Putamen (tissue), 1 donor: ENCODE results near the gene CDHR4.
"Not testable (repeated sequence)": the region's sequence is repeated elsewhere in the genome, so short reads cannot be mapped to it uniquely, and the experiment has no call there.

Experiments
- DNase-seq: peaks from one replicate; pipeline ENCODE4 v3.0.0-alpha.2; 2016; ENCODE audit warnings: low spot score

CDHR4 gene

DNA sequence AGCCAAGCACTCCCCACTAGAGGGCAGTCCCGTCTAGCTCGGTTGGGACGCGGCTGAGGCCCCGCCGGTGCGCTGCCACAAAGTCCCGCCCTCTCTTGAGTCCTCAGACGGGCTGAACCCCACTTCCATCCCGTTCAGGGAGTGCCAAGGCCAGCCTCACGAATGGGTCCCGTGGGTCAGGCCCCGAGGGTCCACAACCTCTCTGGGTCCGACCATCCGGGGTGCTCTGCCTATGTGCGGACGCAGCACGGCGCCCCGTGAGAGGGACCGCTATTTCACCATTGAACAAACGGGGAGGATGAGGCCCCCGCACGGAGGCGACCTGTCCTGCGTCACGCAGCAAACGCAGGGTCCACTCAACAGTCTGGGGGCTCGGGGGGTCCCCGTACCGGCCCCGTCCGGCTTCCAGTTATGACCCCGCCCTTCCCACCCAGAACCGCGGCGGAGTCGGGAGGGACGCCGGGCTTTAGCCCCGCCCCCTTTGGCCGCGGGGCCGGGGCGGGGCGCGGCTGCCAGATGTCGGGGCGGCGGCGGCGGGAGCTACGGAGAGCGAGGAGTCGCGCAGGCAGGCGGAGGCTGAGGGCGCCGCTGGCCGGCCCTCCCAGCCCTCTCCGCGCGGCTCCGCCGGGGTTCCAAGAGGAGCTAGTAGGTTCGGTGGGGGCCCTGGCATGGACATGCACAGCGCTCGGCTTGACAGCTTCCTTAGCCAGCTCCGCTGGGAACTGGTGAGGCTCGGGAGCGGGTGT lies 3.2 kb upstream of the CDHR4 start, which contains the start of gene INKA1:
INKA1 (plus strand) TSS at position 543 of the 746 bp plus-strand sequence; CDS start at position 675, 132 bp downstream.
- peak; percentile 78 for DNase-seq

DNA sequence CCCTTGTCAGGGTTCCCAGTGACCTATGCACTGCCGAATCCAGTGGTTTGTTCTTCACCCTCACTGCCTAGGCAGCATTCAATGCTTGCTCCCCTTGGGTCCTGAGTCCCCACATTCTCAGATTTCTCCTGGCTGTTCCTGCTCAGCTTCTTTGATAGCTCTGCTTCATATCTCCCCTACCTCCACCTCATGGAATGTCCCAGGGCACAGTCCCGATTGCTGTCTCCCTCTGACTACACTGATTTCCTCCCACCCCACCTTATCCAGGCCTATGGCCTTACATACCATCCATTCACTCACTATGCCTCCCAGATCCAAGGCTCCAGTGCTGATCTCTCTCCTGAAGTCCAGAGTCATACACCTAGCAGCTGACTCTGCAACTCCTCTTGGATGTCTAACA lies 1.5 kb upstream of the CDHR4 start:
- DNase-seq, result no peak

DNA sequence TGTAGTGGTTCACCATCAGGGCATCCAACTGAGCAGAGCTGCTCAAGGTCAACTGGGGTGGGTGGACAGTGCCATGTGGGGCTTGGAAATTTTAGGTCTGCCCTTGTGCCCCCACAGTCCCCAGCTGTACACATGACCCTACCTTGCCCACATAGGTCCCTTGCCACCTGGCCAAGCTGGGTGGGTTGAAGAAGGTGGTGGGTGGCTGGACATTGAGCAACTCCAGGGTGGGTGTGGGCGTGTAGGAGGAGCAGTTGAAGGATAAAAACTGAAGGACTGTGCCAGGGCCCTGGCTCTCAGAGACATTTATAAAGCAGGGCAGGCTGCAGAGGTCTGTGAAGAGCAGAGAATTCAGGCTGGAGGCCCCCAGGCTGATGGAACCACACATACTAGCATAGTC lies 568 bp downstream of the CDHR4 start:
- no peak for DNase-seq

DNA sequence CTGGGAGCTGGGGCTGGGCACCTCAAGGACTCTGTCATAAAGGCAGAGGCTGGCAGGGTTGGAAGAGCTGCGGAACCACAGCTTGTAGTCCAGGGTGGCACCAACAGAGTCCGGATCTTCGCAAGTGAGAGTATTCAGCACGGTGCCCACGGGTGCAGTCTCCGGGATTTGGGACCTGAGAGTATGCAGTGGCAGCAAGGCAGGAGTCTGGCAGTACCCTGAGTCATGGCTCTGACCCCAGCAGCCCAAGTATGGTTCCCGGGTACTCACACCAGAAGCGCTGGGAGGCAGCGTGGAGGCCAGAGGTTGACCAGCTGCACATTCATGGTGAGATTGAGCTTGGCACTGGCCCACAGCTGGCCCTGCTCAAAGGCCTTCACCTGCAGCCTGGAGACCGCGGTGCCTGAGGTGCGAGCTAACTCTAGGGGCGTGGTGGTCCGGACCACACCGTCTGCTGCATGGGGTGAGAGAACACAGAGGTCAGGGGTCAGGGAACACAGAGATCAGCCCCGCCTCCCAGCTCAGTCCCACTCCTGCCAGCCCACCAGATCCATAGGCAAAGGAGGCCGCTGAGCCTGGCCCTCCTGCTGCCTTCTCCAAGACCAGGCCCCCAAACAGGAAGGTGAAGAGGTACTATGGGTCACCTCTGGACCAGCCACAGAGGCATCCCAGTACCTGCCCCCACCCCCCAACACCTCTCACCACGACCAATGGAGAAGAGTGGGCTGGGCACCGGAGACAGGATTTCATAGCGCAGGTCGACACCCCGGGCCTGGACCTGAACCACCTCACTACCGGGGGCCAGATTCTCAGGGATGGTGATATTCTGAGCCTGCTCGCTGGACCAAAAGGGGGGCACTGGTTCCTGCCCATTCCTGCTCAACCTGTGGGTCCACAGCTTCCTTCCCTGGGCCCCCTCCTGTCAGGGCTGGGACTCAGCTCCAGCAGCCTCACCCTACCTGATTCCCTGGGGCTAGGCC lies 4.5 kb downstream of the CDHR4 start:
- DNase-seq, result no peak

DNA sequence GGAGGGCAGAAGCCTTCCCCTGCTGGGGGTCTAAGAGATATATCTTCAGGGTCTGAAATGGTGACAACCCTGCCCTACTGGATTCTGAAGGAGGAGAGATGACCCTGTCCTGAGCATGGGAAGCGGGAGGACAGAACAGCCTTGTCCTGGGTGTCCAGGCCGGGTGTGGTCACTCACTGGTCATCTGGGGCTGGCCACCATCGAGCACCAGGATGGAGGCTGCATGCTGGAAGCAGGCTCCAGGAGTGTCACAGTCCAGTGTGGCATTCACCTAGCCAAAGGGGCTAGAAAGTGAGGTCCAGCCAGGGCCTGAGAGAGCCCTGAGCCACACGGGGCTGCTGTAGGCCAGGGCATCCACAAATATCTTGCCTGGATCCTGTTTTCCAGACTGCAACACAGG lies 5.2 kb downstream of the CDHR4 start:
- no peak for DNase-seq

DNA sequence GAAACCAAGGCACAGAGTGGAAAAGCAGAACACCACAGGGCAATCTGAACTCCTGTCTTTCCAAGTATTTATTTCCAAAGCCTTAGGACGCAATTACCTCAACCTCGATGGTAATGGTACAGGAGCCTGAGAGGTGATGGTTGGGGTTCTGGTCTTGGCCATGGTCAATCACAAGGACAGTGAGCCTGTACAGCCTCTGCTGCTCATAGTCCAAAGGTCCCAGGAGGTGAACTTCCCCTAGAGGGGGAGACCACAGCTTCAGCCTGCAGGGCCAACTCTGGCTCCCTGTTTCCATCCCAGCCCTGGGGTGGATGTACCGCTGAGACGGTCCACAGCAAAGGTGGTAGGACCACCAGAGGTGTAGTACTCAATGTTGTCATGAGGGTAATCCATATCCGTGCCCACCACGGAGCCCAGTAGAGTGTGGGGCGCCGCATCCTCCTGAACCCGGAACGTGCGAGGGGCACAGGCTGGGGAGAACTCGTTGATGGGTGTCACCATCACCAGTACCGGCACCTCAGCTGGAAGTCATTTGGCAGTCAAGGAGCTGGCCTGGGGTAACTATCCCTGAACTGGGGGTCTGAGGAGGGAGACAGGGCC lies 6.1 kb downstream of the CDHR4 start:
- DNase-seq, result no peak

DNA sequence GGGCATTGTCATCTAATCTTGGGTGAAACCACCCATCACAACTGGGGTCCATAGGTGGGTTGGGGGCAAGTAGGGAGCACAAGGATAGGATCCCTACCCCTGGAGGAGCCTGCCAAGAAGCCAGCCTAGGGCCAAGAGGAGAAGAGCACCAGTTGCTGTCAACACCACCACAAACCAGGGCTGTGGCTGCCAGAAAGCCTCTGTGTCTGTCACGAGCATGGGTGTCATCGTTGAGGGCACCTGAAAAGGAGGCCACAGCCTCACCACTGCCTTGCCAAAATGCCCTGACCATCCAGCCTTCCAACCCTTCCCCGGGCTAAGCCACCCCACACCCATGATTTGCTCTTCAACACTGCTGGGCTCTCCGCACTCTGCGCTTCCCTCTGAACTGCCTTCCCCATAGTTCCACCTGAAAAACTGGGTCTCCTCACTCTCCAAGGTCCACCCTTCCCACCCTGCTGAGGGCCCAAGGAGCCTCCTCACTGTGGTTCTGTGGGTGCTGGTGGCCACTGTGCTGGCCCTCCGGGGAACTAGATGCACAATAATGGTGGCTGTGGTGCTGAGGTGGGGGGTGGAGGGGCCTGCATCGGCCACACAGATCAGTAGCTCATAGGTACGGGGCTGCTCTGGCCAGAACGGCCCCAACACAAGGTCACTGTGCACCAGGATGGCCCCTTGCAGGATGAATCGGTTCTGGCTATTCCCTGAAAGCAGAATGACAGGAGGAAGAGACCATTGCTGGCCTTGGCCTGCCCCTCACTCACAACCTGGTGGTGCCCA lies 7.1 kb downstream of the CDHR4 start:
- no peak for DNase-seq

DNA sequence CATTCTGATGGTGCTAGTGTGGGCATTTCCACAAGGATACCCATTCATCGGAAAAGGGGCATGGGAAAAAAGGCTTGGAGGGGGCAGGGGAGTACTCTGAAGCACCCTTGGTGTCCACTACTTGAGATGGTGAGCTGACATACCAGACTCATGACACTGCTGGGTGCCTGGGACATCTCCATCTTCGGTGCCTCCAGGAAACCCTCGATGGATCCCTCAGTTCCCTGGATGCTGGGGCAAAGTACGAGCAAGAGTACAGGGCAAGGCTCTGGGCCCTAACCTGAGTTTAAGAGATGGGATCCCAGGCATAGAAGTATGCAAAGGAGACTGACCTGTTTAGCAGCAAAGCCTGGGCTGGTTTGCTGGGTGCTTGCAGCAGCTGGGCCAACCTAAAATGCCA lies 8.1 kb downstream of the CDHR4 start:
- no peak for DNase-seq

DNA sequence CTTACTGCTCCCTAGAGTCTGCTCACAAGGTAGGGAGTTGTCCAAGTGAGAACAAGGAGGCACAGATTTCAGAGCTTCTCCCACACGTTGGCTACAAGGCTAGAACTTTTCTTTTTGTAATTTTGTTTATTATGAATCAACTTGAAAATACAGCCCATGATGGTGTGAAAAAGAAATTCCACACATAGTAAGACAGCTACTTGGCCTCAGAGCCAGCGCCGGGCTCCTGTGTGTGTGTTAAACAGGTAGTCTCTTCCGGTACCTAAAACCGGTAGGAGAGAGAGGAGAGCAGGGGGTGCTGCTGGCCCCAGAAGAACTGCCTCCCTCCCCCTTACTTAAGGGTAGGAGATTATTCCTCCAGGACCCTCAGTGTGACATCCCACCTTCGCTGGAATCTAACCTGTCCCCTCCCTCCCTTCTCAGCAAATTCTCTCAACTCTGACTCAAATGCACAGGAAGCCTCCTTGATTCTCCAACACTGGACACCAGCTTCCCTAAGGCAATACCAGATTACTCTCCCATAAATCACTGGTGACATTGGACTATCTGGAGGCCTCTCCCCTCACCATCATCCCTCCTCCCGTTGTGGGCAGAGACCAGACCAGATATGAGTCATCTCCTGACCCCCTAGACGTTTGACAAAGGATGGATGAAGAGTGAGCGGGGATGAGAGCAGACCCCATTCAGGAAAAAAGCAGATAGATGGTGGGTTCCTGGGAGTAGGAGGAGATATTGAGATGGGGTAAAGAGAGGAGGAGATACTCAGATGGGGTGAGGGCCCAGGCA lies 8.9 kb downstream of the CDHR4 start:
- no peak for DNase-seq

DNA sequence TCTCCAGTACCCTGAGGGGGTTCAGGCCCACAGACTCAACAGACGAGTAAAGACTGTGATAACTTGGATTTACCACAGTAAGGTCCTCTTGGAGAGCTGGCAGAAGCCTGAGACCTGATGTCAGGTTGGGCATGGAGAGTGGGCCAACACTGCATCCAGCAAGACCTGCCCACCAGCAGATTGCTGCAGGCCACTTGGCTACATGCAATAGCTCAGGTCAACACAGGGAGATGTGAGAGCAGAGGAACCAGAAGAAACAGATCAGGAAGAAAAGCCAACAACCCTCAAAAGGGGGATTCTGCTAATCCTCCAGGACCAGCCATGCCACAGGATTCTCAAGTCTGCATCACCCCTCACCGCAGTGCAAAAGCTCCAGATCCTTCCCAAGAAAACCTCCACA lies 11.6 kb downstream of the CDHR4 start:
- DNase-seq, result no peak

DNA sequence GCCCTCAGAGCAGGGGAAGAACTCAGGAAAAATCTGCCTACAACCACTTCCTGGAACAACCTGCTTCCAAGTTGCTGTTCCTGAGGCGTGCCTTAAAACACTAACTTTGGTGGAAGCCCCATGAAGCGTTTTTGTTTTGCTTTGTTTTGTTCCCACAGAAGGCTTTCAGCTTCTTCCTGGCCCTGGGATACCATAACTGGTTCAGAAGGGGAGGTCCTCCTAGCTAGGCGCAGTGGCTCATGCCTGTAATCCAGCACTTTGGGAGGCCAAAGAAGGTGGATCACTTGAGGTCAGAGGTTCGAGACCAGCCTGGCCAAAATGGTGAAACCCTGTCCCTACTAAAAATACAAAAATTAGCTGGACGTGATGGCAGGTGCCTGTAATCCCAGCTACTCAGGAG lies 12.1 kb downstream of the CDHR4 start:
- DNase-seq, result no peak

DNA sequence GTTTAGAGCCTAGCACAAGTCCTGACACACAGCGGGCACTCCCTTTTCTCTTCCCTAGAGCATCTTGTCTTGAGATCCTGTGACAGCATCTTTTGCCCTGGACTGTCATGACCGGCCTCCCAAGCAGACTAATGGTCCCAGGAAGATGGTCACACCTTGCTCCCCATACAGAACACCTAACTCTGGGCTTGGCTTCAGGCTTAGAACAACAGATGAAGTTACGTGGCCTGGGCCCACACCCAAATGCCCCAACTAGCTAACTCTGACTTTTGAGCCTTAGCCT lies 12.6 kb downstream of the CDHR4 start:
- DNase-seq, result no peak

DNA sequence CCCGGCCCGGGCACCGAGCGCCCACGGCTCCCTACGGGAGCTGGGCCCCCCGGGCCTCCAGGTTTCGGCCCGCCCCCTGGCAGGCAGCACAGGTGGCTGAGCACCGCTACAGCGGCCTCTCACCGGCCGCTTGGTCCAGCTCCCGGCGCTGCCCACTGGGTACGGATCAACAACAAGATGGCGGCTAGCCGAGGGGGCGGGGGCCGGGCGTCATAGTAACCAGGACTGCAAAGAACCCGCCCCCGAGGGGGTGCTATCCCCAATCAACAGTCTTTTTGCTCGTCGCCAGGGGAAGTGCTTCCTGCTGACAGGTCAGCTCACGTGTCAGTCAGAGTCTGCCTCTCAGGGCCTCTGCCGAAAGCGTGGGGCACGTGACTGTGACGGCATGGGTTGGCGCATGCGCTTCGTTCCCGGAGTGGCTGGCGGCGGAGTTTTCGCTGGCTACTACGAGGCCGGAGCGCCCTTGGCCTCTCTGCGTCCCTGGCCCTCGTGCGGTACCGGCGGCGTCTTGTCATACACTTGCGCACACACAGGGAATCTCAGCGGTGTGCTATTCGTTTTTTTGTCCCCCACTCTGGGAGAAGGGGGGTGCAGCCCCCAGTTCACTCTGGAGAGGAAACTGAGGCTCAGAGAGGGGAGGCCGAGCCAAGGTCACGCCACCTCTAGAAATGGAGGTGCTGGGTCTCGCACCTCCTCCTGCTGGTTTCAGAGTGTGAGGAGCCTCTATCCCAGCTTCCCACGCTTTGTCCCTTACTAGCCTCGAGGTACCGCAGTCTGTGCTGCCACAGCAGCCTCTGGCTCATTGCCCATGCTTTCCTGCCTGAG lies 13.1 kb downstream of the CDHR4 start, which contains the start of gene IP6K1:
IP6K1 (minus strand) TSS at position 186 of the 825 bp plus-strand sequence. CDS start 38,502 bp downstream, outside the sequence.
- DNase-seq, result peak; percentile 100

DNA sequence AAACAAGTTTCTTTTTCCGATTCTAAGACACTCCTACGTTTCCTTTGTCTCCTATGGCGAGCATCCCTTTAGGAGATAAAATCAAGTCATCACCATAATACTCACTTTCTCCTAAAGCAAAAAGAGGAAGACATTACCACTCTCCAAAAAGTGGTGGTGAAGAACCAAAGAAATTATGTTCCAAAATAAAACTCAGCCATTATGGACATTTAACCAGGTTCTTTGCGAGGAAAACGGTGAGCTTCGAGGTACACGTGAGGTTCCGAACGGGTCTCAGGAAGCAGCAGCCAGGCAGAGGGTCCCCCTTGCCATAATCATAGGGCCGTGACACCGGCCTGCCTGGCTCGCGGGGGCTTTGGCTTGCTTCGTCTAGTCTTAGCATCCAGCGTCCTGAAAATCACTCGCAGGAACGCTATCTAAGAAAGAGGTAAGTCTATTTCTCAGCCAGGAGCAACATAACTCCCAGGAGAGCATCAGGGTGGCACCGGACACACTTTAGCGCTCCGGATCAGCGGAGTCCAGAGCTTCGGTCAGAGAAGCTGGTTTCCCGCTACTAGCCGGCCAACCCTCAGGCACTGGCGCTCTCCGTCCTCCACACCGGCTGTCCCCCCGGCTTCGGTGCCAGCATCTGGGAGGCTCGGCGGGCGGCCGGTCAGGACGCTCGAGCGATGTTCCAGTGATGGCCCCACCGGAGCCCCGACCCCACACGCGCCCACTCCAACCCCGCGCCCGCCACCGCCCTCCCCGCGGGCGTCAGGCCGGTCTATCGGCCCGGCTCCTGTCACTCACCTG lies 13.9 kb downstream of the CDHR4 start:
- DNase-seq, result no peak

DNA sequence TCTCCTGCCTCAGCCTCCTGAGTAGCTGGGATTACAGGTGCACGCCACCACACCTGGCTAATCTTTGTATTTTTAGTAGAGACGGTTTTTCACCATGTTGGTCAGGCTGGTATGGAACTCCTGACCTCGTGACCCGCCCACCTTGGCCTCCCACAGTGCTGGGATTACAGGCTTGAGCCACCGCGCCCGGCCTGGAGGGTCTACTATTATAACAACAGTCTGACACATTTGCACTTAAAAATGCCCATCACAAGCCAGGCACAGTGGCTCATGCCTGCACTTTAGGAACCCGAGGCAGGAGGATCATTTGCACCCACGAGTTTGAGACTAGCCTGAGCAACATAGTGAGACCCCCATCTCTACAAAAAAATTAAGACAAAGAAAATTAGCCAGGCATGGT lies 17.4 kb downstream of the CDHR4 start:
- DNase-seq, result not testable (repeated sequence)

DNA sequence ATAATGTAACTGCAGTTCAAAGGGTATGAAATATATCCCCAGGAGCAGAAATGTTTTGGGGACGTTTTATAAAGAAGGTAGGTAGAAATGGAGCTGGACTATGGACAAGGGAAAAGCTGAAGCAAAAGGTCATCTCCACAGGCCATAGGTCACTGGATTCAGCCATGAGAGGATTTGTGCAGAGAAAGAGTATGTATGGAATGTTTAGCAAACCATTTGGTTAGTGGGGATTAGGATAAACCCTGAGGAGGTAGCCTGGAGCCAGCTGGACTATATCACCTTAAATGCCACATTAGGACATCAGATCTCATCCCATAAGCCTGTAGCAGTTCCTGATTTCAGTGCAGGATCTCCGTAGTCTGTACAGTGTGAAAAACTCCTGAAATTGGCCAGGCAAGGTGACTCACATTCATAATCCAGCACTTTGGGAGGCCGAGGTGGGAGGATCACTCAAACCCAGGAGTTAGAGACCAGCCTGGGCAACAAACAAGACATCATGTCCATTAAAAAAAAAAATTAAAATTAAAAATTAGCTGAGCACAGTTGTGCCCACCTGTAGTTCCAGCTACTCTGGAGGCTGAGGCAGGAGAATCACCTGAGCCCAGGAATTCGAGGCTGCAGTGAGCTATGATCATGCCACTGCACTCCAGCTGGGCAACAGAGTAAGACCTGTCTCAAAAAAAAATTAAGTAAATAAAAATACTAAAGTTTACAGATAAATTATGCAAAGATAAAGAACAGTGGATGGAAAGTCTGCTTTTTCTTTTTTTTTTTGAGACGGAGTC lies 18.1 kb downstream of the CDHR4 start:
- DNase-seq, result no peak

DNA sequence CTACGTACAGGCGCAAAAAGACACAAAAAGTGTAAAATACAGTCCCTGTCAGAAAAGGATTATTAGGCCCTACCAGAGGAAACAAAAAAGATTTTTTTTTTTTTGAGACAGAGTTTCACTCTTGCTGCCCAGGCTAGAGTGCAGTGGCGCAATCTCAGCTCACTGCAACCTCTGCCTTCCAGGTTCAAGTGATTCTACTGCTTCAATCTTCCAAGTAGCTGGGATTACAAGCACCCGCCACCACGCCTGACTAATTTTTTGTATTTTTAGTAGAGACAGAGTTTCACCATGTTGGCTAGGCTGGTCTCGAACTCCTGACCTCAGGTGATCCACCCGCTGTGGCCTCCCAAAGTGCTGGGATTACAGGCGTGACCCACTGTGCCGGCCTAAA lies 18.7 kb downstream of the CDHR4 start:
- DNase-seq, result not testable (repeated sequence)
